HG03045 (cell line): ENCODE data around the gene MPC1.

Source experiments
- ATAC-seq: cut with Tn5 transposase; IDR thresholded peaks from one replicate; pipeline ENCODE4 v1.9.1; 2021; ENCODE audit warnings: mild to moderate bottlenecking, moderate library complexity; ENCODE audit not compliant: unreplicated experiment

Gene MPC1

DNA sequence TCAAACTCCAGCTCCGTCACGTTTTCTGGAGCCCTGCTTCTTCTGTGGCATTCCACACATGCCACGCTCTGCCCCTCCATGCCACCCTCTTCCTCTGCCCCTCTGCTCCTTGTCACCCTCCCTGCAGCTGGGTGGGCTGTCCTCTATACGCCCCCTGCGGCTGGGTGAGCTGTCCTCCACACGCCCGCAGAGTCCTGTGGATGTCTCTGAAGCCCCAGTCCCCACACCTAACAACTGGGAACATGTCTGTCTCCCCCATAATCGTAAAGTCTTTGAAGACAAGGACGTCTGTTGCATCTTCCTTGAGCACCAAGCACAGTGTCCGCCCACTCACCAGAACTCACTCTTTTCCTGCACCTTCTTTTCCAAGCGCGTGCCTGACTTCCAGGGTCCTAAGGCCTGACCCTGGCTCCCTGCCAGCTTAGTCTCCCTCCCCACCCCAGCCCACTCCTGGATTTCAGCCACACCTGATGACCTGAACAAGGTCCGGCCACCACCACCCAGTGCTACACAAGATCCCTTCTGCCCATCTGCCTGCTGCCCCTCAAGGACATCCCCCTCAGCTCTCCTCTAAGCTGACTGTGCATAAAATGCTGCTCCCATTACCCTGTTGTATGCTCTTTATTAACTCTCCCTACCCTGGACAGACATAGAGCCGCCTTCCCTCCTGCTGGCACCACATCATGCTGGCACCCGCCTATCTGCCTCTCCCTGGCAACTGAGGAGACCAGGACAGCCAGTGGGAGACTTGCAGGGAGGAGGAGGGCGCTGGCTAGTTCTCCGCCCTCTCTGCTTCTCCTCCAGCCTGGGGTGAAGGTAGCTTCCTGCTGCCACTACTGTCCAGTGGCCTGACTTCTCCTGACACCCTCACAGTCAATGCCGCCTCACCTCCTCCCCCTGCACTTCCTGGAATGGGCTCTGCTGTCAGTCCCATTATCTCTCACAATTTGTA, 63.8 kb downstream of the MPC1 start:
- ATAC-seq = no peak

DNA sequence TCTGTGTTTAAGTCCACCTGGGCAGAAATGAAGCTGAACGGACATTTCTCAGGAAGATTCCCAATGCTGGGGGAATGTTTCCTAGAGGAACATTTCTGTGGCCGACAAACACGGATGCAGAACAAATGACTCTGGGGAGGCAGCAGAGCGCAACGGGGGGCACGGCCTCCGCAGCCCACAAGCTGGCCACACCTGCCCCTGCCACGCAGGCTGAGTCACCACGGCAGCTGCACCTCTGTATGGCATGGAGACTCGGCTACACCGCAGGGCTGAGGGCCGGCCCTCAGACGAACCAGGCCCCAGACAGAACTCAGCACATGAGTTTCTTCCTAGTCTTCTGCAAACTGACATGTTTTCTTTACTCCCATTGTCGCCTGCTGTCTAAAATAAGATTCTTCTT, 64.5 kb downstream of the MPC1 start:
- ATAC-seq = no peak

DNA sequence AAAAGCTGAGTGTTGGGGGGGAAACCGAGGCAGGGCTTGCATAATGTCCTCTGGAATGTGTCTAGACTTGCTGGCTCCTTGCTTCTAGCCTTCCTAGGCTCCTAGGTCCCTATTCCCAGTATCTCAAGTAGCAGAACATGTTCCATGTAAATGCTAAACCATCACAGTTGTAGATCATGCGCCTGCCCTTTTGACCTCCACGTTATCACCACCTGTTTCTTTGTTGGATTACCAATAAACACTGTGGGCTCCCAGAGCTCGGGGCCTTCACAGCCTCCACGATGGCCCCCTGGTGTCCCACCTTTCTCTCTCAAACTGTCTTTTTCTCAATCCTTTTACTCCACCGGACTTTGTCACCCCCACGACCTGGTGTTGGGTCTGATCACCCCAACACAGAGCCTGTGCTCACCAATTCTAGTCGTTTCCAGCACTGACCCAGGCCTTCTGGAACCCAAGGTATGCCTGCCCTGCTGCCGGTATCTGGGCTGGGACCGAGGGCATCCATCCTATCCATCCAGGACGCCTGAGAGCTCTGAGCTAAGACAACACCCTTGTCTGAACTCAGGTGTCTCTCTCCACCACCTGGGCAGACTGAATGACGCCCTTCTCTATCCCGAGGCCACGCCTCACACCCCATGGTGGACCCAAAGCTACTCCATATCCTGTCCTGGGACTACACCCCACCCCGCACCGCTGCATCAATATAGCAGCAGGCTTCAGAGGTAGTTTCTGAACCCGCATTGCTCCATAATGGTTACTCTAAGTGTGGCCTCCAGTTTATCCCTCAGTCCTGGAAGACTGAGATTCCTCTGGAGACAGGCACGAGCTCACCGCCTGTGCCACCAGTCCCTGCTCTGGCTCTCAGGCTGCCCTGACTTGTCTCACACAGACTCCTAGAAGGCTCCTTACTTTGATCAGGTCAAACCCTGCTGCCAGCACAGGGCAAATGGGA, 65.2 kb downstream of the MPC1 start:
- no peak for ATAC-seq

DNA sequence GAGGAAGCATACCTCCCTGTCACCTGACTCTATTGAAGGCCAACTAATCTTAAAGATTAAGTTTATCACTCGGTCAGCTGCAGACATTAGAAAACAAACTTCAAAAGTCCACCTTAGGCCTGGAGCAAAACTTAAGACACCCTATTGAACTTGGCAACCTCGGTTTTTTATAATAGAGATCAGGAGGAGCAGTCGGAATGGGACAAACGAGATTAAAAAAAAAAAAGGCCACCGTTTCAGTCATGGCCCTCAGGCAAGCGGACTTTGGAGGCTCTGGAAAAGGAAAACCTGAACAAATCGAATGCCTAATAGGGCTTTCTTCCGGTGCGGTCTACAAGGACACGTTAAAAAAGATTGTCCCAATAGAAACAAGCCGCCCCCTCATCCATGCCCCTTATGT, 67.3 kb downstream of the MPC1 start:
- ATAC-seq = no peak
